ENCODE measurements around the gene REXO2.

Gene REXO2

GRCh38 chr11:114440971-114441763 lies 1.9 kb downstream of the REXO2 start:
- DNase-seq, result no peak

GRCh38 chr11:114441921-114442320 lies 2.7 kb downstream of the REXO2 start:
- no peak for DNase-seq

GRCh38 chr11:114442536-114442935 lies 3.3 kb downstream of the REXO2 start:
- no peak for DNase-seq

- no peak for DNase-seq
Measured at GRCh38 chr11:114447444-114447843, 8.2 kb downstream of the REXO2 start.

GRCh38 chr11:114447892-114448291 lies 8.6 kb downstream of the REXO2 start:
- no peak for DNase-seq

- DNase-seq, result no peak
Measured at GRCh38 chr11:114448749-114449482, 9.6 kb downstream of the REXO2 start.

- DNase-seq, result no peak
Measured at GRCh38 chr11:114449845-114450244, 10.6 kb downstream of the REXO2 start.

- DNase-seq, result no peak
Measured at GRCh38 chr11:114452399-114452798, 13.1 kb downstream of the REXO2 start.

GRCh38 chr11:114463999-114464398 lies 24.7 kb downstream of the REXO2 start:
- no peak for DNase-seq

- no peak for DNase-seq
Measured at GRCh38 chr11:114466742-114467141, 27.5 kb downstream of the REXO2 start.

GRCh38 chr11:114472661-114473060 lies 33.4 kb downstream of the REXO2 start:
- DNase-seq, result no peak

GRCh38 chr11:114478001-114478410 lies 38.7 kb downstream of the REXO2 start:
- no peak for DNase-seq

GRCh38 chr11:114478768-114479167 lies 39.5 kb downstream of the REXO2 start:
- DNase-seq, result no peak

GRCh38 chr11:114479331-114479730 lies 40.1 kb downstream of the REXO2 start:
- DNase-seq, result no peak

- no peak for DNase-seq
Measured at GRCh38 chr11:114482114-114482513, 42.8 kb downstream of the REXO2 start.

- no peak for DNase-seq
Measured at GRCh38 chr11:114483929-114484328, 44.7 kb downstream of the REXO2 start.

GRCh38 chr11:114496915-114497314 lies 57.6 kb downstream of the REXO2 start:
- no peak for DNase-seq

GRCh38 chr11:114499756-114500155 lies 60.5 kb downstream of the REXO2 start:
- DNase-seq, result no peak
